Central memory CD4-positive, alpha-beta T cell (primary cell): ENCODE results near the gene SHISAL2B.
"Not testable (repeated sequence)": the region's sequence is repeated elsewhere in the genome, so short reads cannot be mapped to it uniquely, and the experiment has no call there.

ENCODE experiments used
- DNase-seq: peaks from one replicate; pipeline ENCODE4 v3.0.0; 2022

SHISAL2B gene

GRCh38 chr5:64706074-64706473 lies 15.8 kb downstream of the SHISAL2B start:
- DNase-seq: not testable (repeated sequence)

DNA sequence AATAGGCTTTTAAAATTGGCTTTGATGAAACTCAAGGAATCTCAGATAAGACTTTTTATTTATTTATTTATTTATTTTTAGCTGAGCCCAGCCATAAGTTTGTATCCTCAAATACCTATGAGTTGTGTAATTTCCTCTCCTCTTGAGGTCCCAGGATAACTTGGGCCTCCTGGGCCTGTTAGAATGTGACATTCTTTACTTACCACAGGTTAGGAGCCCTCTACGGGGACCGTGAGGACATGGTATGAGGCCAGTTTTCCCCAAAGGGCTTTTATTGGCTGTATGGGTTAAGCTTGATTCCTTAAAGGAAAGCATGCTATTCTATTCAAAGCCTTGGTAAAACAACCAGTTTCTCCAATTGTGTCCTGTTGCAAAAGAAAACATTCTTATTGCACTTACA lies 16.9 kb downstream of the SHISAL2B start:
- no peak for DNase-seq

DNA sequence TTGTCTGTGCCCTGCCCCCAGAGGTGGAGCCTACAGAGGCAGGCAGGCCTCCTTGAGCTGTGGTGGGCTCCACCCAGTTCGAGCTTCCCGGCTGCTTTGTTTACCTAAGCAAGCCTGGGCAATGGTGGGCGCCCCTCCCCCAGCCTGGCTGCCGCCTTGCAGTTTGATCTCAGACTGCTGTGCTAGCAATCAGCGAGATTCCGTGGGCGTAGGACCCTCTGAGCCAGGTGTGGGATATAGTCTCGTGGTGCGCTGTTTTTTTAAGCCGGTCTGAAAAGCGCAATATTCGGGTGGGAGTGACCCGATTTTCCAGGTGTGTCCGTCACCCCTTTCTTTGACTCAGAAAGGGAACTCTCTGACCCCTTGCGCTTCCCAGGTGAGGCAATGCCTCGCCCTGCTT lies 24.2 kb downstream of the SHISAL2B start:
- not testable (repeated sequence) for DNase-seq

DNA sequence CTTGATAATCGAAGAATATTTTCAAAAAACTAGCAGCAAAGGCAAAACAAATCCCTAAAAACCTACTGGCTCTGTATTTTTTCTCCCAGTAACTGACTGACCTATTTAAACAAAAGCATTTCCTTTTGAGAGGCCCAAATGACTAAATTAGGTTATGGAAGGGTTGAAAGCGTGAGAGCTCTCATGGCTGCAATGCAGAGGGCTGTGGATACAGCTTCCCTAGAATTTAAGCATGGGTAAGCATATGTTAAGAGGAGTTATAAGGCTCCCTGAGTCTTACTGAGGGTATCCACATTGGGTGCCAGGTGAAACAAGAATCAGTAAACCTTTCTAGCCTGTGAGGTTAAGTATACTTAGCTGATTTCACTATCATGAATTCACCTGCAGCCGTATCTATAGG lies 32.3 kb downstream of the SHISAL2B start:
- no peak for DNase-seq

- DNase-seq: no peak
Measured at GRCh38 chr5:64727150-64727549, 36.8 kb downstream of the SHISAL2B start.

DNA sequence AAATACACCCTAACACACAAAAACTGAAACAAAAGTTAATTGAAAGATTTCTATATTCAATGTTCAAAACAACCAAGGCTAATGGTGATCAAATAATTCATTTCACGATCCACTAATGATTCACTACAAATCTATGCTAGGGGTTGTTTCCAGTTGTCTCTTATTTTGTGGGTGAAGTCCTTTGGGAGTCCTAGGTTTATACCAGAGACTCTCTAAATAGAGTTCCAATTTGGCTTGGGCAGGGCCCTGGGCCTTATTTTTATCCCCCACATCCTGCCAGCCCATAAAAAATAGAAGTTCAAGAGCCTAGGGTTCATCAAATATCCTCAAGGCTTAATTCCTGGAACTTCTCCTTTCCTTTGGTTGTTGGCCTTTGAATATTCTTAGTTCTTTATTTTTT lies 52.1 kb downstream of the SHISAL2B start:
- no peak for DNase-seq

DNA sequence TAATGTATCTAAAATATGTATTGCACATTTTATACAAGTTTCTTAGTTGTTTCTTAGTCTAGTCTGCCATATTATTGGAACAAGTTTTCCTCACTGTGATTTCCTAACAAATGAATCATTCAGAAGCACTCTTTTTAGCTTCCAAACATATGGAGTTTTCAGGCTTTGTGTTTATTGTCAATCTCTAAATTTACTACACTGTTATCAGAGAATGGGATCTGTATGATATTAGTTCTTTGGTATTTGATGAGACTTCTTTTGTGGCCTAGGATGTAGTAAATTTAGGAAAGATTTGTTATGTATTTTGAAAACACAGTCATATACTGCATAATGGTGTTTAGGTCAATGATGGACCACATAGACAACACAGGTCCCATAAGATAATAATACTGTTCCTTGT lies 52.5 kb downstream of the SHISAL2B start:
- no peak for DNase-seq

- DNase-seq: no peak
Measured at GRCh38 chr5:64744914-64745313, 54.6 kb downstream of the SHISAL2B start.

- DNase-seq: no peak
Measured at GRCh38 chr5:64746446-64746845, 56.1 kb downstream of the SHISAL2B start.

DNA sequence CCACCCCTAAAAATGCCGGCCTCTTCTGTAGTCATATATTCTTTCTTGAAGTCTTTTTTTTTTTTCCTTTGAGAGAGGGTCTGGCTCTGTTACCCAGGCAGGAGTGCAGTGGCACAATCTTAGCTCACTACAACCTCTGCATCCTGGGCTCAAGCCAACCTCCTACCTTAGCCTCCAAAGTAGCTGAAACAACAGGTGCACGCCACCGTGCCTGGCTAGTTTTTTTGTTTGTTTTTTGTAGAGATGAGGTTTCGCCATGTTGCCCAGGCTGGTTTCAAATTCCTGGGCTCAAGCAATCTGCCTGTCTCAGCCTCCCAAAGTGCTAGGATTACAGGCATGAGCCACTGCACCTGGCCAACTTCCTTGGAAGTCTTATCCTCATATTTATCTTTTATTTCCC lies 59.1 kb downstream of the SHISAL2B start:
- no peak for DNase-seq

GRCh38 chr5:64754066-64754465 lies 63.8 kb downstream of the SHISAL2B start:
- DNase-seq: no peak

GRCh38 chr5:64758901-64759300 lies 68.6 kb downstream of the SHISAL2B start:
- no peak for DNase-seq

GRCh38 chr5:64759960-64760660 lies 69.8 kb downstream of the SHISAL2B start:
- no peak for DNase-seq

GRCh38 chr5:64763948-64764503 lies 73.7 kb downstream of the SHISAL2B start:
- DNase-seq: no peak

GRCh38 chr5:64765804-64766504 lies 75.7 kb downstream of the SHISAL2B start:
- DNase-seq: no peak

DNA sequence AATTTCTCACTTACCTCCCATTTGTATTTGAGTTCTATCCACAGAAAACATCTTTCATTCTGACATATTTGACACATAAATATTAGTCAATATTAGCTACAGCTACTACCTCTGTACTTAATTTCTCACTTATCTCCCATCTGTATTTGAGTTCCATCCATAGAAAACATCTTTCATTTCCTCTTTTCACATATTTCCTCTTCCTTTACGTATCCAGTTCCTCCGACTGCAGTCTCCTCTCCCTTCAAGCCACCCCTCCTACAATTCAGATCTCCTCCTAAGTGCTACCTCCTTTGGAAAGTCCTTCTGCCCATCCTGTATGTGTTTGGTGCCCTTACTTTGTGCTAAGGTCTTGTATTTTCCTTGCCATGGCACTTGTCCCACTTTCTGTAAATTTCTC lies 76.6 kb downstream of the SHISAL2B start:
- DNase-seq: no peak
